HG03354 (cell line): ENCODE data around the gene CACNB1.
A peak's percentile ranks its signal among the peaks of the same experiment; 100 is the strongest.

Experiments used
- ATAC-seq: cut with Tn5 transposase; IDR thresholded peaks from one replicate; pipeline ENCODE4 v1.9.1; 2021; ENCODE audit warnings: mild to moderate bottlenecking; ENCODE audit not compliant: unreplicated experiment, poor library complexity, severe bottlenecking

CACNB1 gene

GRCh38 chr17:39227364-39227919 lies 30.0 kb upstream of the CACNB1 start:
- no peak for ATAC-seq

- no peak for ATAC-seq
Measured at GRCh38 chr17:39225959-39226683, 28.7 kb upstream of the CACNB1 start.

- ATAC-seq: no peak
Measured at GRCh38 chr17:39225308-39225958, 28.0 kb upstream of the CACNB1 start, which contains the start of gene STAC2. Gene STAC2, minus strand, starts transcription at chr17:39225945. Its CDS starts 443 bp downstream, at chr17:39225502.

- ATAC-seq: no peak
Measured at GRCh38 chr17:39224778-39225307, 27.4 kb upstream of the CACNB1 start.

- ATAC-seq: no peak
Measured at GRCh38 chr17:39223907-39224777, 26.7 kb upstream of the CACNB1 start.

- ATAC-seq: no peak
Measured at GRCh38 chr17:39222866-39223834, 25.7 kb upstream of the CACNB1 start.

GRCh38 chr17:39222151-39222550 lies 24.7 kb upstream of the CACNB1 start:
- no peak for ATAC-seq

GRCh38 chr17:39221572-39221971 lies 24.1 kb upstream of the CACNB1 start:
- no peak for ATAC-seq

GRCh38 chr17:39219647-39220154 lies 22.2 kb upstream of the CACNB1 start:
- no peak for ATAC-seq

GRCh38 chr17:39218906-39219305 lies 21.4 kb upstream of the CACNB1 start:
- no peak for ATAC-seq

GRCh38 chr17:39217734-39218369 lies 20.4 kb upstream of the CACNB1 start:
- no peak for ATAC-seq

GRCh38 chr17:39213852-39214251 lies 16.4 kb upstream of the CACNB1 start:
- no peak for ATAC-seq

- ATAC-seq: no peak
Measured at GRCh38 chr17:39212841-39213480, 15.5 kb upstream of the CACNB1 start.

- ATAC-seq: no peak
Measured at GRCh38 chr17:39212195-39212810, 14.8 kb upstream of the CACNB1 start.

GRCh38 chr17:39210093-39210434 lies 12.6 kb upstream of the CACNB1 start:
- no peak for ATAC-seq

GRCh38 chr17:39209317-39210092 lies 12.0 kb upstream of the CACNB1 start:
- ATAC-seq: no peak

GRCh38 chr17:39208893-39209292 lies 11.4 kb upstream of the CACNB1 start:
- ATAC-seq: peak; percentile 50
